ENCODE data around the gene SNRK.
"Not testable (repeated sequence)": the region's sequence is repeated elsewhere in the genome, so short reads cannot be mapped to it uniquely, and the experiment has no call there.

SNRK gene

GRCh38 chr3:43348852-43349574, 62.7 kb downstream of the SNRK start:
- no peak for DNase-seq

- DNase-seq = no peak
Measured at GRCh38 chr3:43349716-43350115, 63.4 kb downstream of the SNRK start.

- DNase-seq = no peak
Measured at GRCh38 chr3:43353393-43353792, 67.1 kb downstream of the SNRK start.

GRCh38 chr3:43353923-43354670, 67.8 kb downstream of the SNRK start:
- no peak for DNase-seq

- not testable (repeated sequence) for DNase-seq
Measured at GRCh38 chr3:43356033-43356432, 69.7 kb downstream of the SNRK start.

- no peak for DNase-seq
Measured at GRCh38 chr3:43361077-43361476, 74.7 kb downstream of the SNRK start.

- no peak for DNase-seq
Measured at GRCh38 chr3:43362183-43362582, 75.8 kb downstream of the SNRK start.

- no peak for DNase-seq
Measured at GRCh38 chr3:43362961-43363360, 76.6 kb downstream of the SNRK start.

- DNase-seq = no peak
Measured at GRCh38 chr3:43363621-43364266, 77.4 kb downstream of the SNRK start.

- DNase-seq = no peak
Measured at GRCh38 chr3:43364494-43364893, 78.2 kb downstream of the SNRK start.

- DNase-seq = no peak
Measured at GRCh38 chr3:43364926-43365325, 78.6 kb downstream of the SNRK start.

- DNase-seq = no peak
Measured at GRCh38 chr3:43365601-43366305, 79.4 kb downstream of the SNRK start.

- no peak for DNase-seq
Measured at GRCh38 chr3:43366481-43366880, 80.1 kb downstream of the SNRK start.

- DNase-seq = no peak
Measured at GRCh38 chr3:43366885-43367284, 80.5 kb downstream of the SNRK start.

GRCh38 chr3:43369404-43370292, 83.3 kb downstream of the SNRK start:
- DNase-seq = no peak

- no peak for DNase-seq
Measured at GRCh38 chr3:43370293-43370980, 84.1 kb downstream of the SNRK start.

GRCh38 chr3:43371494-43371893, 85.2 kb downstream of the SNRK start:
- DNase-seq = no peak

- no peak for DNase-seq
Measured at GRCh38 chr3:43372007-43372740, 85.8 kb downstream of the SNRK start.

GRCh38 chr3:43372809-43373559, 86.6 kb downstream of the SNRK start:
- DNase-seq = no peak

- DNase-seq = no peak
Measured at GRCh38 chr3:43373560-43373928, 87.2 kb downstream of the SNRK start.

Data from DMS79 (cell line).